IMR-90 (cell line): Measurements from ENCODE around the gene RPL6.

Experiments used
- CEBPB ChIP-seq: IDR thresholded peaks from 2 replicates; pipeline ENCODE4 v1.6.1; 2012; ENCODE audit warnings: low read depth, low read length, improper control_type of control experiment
- CTCF ChIP-seq: conservative IDR thresholded peaks from 2 replicates; pipeline ENCODE4 v1.5.1; 2012; ENCODE audit warnings: mild to moderate bottlenecking, low read depth, low read length, improper control_type of control experiment
- MXI1 ChIP-seq: IDR thresholded peaks from 2 replicates; pipeline ENCODE4 v1.6.1; 2012; ENCODE audit warnings: low read depth, mild to moderate bottlenecking, low read length, moderate library complexity, borderline replicate concordance
- POLR2A ChIP-seq: IDR thresholded peaks from 2 replicates; pipeline ENCODE4 v1.6.1; 2012; ENCODE audit warnings: mild to moderate bottlenecking, low read depth, low read length
- SMC3 ChIP-seq: fragments of 150-350 bp; IDR thresholded peaks from 2 replicates; pipeline ENCODE4 v1.6.1; 2016; ENCODE audit warnings: low read depth, mild to moderate bottlenecking, antibody characterized with exemption, low read length, moderate library complexity

- no peak for TF ChIP-seq MXI1
- no peak for TF ChIP-seq CTCF
- no peak for TF ChIP-seq POLR2A
- no peak for TF ChIP-seq CEBPB
- TF ChIP-seq SMC3: no peak
These were observed 52.2 kb downstream of the RPL6 start for GRCh38 chr12:112357214-112357613.
